Ramos (cell line): ENCODE data around the gene GALT.

Source experiments
- in situ Hi-C: fragments of 300-500 bp; cut with MboI; formaldehyde crosslinking; loops from one replicate; pipeline ENCODE4 v1.14.3; 2022; ENCODE audit warnings: low sequenced_read_pairs; ENCODE audit not compliant: unreplicated experiment

GALT gene

DNA sequence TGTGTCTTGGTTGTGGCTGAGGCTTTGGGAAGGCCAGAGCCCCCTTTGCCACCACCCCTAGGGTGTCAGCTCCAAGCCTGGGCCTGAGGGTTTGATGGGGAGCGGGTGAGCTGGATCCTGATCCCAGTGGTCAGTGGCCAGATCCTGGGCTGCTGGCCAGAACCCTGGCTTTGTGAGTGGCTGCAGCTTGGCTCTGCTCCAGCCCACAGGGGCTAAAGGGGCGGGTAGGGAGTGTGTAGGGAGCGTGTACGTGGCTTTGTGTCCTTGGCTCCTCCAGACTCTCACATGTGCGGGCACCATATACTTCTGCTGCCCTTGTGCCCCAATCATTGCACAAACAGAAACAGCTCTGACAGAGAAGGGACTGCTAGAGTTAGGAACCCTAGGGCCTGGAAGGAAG is 4.3 kb downstream of the GALT start:
- in situ Hi-C loops = no loop called here

GRCh38 chr9:34651321-34651720 is 4.8 kb downstream of the GALT start:
- in situ Hi-C loops = no loop called here

DNA sequence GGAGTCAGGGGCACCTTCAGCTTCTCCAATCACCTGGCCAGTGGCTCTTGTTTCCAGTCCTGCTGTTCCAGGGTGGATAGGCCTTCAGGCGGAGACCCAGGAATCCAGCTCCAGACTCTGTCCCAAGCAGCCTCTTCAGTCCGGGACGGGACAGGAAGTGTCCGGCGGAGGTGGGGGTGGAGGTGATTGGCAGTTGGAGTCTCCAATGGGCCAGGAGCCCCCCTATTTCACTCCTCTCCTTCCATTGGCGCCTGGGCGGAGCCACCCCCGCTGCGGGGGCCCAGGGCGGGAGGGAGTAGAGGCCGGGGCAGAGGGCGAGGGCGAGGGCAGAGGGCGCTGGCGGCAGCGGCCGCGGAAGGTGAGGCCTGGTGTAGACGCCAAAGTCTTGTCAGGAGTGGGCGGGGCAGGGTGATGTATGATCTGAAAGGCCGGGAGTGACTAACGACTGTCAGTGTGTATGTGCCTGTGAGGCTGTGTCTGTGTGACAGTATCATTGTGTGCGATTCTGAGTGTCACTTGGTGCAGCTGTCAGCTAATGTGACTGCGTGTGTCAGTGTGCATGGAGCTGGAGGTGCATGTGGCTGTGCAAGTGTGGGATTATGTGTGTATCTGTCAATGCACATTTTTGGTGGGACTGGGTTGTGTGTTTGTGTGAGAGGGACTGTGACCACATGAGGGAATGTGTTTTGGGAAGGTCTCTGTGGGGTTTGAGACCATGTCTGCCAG is 5.6 kb downstream of the GALT start, which contains the start of gene IL11RA:
IL11RA (plus strand) TSS at position 310 of the 726 bp plus-strand sequence. CDS start 3,033 bp downstream, outside the sequence.
- in situ Hi-C loops = no loop called here

DNA sequence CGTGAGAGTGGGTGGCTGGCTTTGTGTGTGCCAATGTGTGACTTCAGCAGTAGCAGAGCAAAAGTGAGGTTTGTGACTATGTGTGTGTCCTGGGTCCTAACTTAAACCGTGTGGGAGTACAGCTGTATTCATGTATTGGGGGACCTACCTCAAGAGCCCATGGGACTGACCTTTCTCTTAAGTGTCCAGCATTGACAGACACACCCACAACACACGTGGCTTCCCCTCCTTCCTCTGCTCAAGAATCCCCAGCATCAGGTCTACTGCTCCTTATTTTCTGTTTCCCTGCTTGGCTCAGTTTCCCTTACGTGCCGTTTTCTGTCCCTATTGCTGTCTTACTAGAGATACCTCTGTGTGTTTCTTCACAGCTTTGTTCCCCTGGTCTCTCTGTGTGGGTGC is 6.1 kb downstream of the GALT start:
- in situ Hi-C loops = no loop called here

DNA sequence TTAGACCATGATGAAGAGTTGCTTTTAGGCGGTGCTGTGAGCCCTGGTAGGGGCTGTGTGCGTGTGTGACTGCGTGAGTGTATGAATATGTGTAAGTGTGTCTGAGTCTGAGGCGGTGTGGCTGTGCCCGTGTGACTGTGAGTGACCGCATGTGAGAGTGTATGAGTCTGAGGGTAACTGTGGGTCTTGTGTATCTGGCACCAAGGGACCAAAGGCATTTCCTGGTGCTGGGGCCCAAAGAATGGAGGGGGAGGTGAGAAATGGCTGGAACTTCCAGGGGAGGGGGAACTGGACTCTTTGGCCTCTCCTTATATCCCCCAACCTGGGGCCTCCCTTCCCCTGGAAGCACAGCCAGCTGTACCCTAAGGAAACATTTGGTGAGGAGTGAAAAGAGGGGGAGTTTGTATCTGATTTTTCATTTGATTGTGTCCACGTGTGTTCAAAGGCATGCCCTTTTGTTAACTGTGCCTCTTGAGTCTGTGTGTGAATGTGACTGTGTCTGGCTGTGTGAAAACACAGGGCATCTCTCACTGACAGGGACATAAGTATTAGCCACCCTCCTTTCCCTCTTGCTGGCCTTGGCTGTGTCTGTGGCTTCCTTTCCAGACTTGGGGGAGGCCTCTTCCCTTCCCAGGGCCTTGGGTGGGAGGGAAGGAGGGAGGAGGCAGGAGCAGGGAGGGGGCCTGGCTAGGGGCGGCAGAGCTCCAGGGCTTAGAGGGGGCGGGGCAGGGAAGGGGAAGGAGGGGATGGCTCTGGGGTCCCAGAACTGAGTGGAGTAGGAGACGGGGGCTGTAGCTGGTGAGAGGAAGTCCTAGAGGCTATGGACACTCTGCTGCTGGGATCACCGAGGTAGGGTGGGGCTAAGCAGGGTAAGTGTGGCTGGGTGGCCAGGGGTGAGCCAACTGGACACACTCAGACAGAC is 6.9 kb downstream of the GALT start:
- in situ Hi-C loops = no loop called here

DNA sequence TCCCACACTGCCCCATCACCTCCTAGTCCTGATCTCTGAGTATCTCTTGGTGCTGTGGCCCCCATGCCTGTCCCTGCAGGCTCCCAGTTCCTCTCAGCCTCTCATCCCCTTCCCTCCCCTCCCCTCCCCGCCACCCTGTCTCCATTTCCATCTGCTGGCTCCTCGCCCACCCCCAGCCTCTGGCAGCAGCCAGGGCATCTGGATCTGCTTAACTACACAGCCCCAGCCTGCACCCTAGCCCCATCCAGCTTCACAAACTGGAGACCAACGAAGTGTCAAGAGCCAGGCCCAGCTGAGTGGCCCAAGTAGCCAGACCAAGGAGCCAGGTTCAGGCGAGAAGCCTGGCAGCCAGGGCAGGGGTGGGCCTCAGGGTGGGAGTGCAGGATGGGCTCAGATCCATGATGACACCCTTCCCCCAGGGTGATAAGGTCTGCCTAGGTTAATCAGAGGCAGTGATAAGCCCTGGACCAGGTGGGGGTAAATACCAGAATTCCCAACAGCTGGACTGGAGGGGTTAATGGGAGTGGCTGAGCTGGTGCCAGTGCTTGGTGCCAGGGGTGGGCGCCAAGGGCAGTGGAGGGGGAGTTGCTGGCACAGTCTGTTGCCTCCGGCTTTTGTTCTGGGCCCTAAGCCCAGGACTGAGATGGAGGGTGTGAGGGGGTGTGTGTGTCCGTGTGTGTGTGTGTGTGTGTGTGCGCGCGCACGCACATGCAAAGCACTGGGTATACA is 8.0 kb downstream of the GALT start:
- in situ Hi-C loops = no loop called here

DNA sequence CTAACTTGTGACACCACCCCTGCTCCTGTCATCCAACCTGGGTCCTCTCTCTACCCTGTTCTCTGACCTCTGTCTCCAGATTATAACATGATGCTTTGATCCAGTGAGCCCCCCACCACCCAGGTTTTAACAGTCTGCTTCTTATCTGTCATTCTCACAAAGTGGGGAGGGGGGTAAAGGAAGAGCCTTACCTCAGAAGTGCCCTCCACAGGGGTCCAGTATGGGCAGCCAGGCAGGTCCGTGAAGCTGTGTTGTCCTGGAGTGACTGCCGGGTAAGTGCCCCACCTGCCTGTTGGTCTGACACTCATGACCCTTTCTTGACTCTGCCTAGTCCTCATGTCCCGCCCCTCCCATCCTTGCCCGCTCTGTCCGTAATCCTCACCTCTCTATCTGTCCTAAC is 8.9 kb downstream of the GALT start:
- in situ Hi-C loops = no loop called here

GRCh38 chr9:34656992-34657391 is 10.5 kb downstream of the GALT start:
- in situ Hi-C loops = no loop called here

GRCh38 chr9:34658461-34658860 is 12.0 kb downstream of the GALT start:
- in situ Hi-C loops = no loop called here

GRCh38 chr9:34659592-34660253 is 13.2 kb downstream of the GALT start:
- in situ Hi-C loops = no loop called here

DNA sequence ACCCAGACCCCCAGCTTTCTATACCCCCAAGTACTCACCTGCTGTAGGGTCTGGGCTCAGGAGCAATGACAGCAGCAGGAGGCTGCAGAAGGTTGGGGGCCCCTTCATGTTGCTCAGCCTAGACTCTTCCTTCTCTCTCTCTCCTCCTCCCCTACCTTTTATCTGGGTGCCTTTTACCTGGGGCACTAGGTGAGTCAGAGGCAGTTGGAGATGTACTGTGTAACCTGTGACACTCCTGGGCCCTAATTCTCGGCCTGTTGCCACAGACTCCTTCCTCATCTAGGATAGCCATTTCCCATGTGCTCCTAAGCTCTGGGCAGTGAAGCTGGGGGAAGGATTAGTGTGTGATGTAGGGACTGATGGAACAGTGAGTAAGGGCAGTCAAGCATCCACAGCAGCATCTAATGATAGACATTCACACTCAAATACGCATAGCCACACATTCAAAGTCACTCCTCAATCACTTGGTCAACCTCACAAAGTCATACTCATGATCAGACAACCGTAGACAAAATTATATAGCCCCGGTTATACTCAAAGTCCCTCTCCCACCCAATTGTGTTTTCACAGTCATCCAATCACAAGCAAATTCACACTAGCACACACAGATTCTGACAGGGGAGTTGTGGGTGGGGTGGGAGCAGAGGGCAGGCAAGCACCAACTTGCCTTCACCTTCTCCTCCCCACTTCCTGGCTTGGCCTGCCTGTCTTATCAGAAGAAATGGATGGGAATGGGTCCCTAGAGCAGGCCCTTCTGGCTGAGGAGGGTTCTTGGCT is 16.2 kb downstream of the GALT start, which contains the start of gene CCL27:
CCL27 (minus strand) TSS at position 132 of the 777 bp plus-strand sequence; CDS start at position 108, 24 bp downstream.
- in situ Hi-C loops = no loop called here

GRCh38 chr9:34663303-34663605 is 16.8 kb downstream of the GALT start:
- in situ Hi-C loops = no loop called here

DNA sequence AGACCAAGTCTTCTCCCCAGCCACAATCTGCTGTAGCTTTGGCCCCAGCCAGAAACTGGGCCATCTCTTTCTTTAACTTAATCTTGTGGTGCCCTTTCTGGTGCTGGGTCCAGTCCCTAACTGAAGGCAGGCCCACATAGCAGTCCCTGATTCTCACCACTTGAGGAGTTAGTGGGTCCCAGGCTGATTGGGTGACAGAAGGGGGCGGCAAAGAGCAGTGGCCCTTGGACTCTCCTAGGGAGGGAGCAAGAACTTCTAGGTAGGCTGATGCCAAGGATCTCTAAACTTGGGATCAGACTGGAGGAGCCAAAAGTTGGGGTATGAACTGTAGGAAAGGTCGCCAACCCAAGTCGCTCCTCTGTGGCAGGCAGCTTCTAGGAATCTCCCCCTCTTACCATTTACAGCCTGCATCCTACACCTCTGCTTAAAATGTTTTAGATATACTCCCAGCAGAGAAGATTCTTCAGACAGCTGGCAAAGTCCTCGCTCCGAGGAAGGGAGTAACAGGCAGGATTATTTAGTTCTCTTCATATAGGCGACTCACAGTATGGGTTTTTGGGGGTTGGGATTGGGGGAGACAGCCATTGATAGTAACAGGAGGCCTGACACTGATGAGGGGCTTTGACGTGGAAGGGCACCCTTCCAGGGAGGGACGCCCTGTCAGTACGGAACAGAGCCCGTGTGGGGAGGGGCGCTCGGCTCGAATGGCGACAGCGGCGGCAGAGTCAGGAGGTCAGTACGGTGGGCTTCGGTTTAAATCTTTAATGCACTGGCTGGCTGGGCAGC is 18.0 kb downstream of the GALT start:
- in situ Hi-C loops = no loop called here

DNA sequence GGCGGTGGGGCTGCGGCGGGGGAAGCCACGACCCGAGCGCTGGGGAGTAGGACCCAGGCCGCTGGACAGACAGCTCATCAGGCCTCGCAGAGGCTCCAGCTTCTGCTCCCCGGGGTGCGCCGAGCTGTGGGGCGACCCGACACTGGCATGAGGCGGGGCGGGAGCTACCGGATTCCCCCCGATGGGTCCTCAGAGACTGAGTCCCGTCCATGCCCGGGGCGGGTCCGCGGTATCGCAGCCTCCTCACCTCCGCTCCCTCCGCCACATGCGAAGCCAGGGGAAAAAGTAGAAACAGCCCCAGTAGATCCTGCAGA is 18.5 kb downstream of the GALT start:
- in situ Hi-C loops = no loop called here

DNA sequence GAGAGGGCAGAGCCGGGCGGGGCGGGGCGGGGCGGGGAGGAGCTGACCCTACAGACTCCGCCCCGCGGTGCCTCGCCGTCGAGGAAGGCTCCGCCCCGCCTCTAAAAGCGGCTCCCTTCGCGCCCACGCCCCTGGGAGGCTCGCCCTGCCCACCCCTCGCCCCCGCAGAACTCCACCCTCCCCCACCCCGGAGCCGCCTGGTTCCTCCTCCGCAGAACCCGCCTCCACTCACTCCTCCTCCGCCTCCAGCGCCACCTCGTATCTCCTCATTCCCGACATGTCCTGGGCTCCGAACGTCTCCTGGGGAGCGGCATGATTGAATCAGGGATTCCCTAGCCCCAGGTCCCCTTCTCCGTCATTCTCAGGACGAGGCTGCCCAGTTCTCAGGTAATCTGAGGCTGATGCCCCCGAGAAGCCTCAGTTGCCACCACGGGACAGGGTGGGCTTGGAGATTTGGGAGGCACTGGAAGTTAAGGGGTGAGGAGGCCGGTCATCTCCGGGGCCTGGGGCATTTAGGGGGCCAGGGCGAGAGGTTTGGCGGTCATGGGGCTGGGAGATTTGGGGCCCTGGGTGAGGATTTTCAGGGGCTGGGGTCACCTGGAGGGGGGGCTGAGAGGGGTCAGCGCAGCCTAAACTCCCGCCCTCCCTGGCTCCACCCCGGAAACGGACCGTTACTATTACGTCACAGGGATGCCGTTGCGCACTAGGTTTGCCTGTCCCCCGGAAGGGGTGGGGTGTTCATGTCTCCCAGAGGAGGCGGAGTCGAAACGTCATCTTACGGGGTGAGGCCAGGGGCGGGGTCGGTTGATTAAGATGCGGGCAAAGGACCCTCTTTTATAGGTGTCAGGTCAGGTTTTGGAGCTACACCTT is 19.1 kb downstream of the GALT start:
- in situ Hi-C loops = no loop called here

DNA sequence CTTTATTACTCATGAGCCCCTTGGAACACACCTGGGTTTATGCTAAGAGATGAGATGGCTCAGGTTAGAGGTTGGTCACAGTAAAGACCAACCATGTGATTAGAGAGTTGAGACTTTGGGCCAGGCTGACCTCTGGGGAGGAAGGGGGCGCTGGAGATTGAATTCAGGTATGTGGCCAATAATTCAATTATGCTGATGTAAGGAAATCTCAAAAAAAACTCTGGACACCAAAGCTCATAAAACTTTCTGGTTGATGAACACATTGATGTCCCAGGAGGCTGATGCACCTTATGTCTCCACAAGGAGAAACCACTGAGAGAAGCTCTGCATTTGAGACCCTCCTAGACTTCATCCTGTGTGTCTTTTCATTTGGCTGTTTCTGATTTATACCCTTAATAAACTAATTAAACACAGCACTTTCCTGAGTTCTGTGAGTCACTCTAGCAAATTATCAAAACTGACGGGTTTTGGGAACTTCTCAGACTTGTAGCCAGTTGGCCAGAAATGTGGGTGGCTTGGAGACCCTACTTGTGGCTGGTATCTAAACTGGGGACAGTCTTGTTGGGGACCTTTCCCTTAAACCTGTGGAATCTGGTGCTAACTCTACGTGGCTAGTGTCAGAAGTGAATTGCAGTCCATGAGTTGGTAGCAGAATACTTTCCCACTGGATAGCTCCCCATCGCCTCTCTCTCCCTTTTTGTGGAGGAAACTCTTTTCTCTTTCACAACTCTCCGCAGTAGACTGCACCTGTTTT is 23.5 kb downstream of the GALT start:
- in situ Hi-C loops = no loop called here

- in situ Hi-C loops = no loop called here
Measured at GRCh38 chr9:34671307-34671706, 24.8 kb downstream of the GALT start.
